GM13976 (cell line): ENCODE data around the gene MYO18A.

Experiments
- DNase-seq: peaks from one replicate; pipeline ENCODE4 v3.0.0; 2012; ENCODE audit warnings: low spot score
- CTCF ChIP-seq: IDR thresholded peaks from 2 replicates; pipeline ENCODE4 v1.5.1; 2012; ENCODE audit warnings: borderline replicate concordance, mild to moderate bottlenecking; ENCODE audit not compliant: insufficient read depth; ENCODE audit errors: extremely low read depth, missing control alignments, control extremely low read depth
- in situ Hi-C: fragments of 300-500 bp; cut with MboI; formaldehyde crosslinking; loops from one replicate; pipeline ENCODE4 v1.12.0; 2022; ENCODE audit warnings: low sequenced_read_pairs, mixed read lengths, inconsistent platforms; ENCODE audit not compliant: unreplicated experiment

The MYO18A gene

GRCh38 chr17:29194669-29195068 is 14.5 kb upstream of the MYO18A start:
- in situ Hi-C loops, result no loop called here
- DNase-seq, result no peak
- no peak for TF ChIP-seq CTCF

- DNase-seq, result no peak
- TF ChIP-seq CTCF, result no peak
- in situ Hi-C loops, result no loop called here
Observed at GRCh38 chr17:29193146-29193545, 12.9 kb upstream of the MYO18A start.

GRCh38 chr17:29190592-29191207 is 10.5 kb upstream of the MYO18A start:
- no peak for DNase-seq
- in situ Hi-C loops, result no loop called here
- TF ChIP-seq CTCF, result no peak

- no peak for DNase-seq
- in situ Hi-C loops, result no loop called here
- TF ChIP-seq CTCF, result no peak
Observed at GRCh38 chr17:29190039-29190438, 9.8 kb upstream of the MYO18A start.

- no peak for TF ChIP-seq CTCF
- in situ Hi-C loops, result no loop called here
- DNase-seq, result no peak
Observed at GRCh38 chr17:29189355-29189754, 9.2 kb upstream of the MYO18A start.

- no peak for TF ChIP-seq CTCF
- in situ Hi-C loops, result no loop called here
- DNase-seq, result peak; percentile 10
Observed at GRCh38 chr17:29181226-29181625, 1.0 kb upstream of the MYO18A start.

GRCh38 chr17:29180788-29181160 is 576 bp upstream of the MYO18A start:
- no peak for TF ChIP-seq CTCF
- DNase-seq, result no peak
- in situ Hi-C loops, result no loop called here
